Activated CD4-positive, alpha-beta T cell treated with anti-CD3 and anti-CD28 coated beads, Interleukin-2, Interleukin-6, amounts not matched to agents 100 ng/mL and 50 ng/mL, durations not matched to agents 16 hours and 8 hours (primary cell): Measurements from ENCODE around the gene EXD1.
"Not testable (repeated sequence)": the region's sequence is repeated elsewhere in the genome, so short reads cannot be mapped to it uniquely, and the experiment has no call there.

Experiments
- DNase-seq: peaks from one replicate; pipeline ENCODE4 v3.0.0-alpha.2; 2020

The EXD1 gene, protein sequence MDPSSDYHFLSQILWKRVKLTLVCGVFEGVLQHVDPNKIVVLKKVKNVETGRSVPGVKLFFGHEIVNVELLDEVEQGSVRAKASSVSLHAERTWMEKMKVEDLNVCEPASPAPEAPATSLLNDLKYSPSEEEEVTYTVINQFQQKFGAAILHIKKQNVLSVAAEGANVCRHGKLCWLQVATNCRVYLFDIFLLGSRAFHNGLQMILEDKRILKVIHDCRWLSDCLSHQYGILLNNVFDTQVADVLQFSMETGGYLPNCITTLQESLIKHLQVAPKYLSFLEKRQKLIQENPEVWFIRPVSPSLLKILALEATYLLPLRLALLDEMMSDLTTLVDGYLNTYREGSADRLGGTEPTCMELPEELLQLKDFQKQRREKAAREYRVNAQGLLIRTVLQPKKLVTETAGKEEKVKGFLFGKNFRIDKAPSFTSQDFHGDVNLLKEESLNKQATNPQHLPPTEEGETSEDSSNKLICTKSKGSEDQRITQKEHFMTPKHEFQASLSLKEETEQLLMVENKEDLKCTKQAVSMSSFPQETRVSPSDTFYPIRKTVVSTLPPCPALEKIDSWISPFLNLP

DNA sequence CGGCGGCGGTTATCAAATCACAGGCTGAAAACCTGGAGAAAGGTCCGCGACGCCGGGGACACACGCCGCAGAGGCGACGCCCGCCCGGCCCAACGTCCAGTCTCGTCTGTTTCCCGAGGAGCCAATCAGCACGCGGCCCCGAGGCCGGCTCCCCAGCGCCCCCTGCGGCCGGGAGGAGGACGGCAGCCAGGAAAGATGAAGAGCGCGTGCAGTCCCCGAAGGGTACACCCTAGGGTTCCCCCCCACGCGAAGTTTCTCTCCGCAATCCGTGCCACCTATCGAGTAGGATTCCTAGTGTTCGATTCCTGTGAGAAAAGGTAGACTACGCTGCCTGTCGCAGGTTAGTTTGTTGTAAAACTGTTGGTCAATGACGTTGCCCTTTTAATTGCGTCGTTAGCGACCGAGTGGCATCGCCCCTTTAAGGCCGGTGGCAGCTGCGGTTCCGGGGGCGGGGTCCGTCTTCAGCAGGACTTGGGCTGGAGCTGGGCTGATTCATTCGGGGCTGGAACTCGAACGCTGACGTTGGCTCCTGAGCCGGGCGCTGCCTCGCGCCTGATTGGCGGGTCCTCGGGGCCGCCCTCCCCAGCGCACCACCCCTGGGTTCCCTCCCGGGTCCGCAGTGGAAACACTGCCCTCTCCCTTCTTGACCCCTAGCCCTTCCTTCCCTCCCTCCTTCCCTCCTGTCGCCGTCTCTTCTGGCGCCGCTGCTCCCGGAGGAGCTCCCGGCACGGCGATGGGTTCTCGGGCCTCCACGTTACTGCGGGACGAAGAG is at the start of gene EXD1, which contains the start of gene CHP1:
EXD1 (minus strand) TSS at position 108 of the 772 bp plus-strand sequence. CDS start 4,182 bp downstream, outside the sequence.
CHP1 (plus strand) TSS at position 619 of the 772 bp plus-strand sequence; CDS start at position 734, 115 bp downstream.
- peak; percentile 98 for DNase-seq

DNA sequence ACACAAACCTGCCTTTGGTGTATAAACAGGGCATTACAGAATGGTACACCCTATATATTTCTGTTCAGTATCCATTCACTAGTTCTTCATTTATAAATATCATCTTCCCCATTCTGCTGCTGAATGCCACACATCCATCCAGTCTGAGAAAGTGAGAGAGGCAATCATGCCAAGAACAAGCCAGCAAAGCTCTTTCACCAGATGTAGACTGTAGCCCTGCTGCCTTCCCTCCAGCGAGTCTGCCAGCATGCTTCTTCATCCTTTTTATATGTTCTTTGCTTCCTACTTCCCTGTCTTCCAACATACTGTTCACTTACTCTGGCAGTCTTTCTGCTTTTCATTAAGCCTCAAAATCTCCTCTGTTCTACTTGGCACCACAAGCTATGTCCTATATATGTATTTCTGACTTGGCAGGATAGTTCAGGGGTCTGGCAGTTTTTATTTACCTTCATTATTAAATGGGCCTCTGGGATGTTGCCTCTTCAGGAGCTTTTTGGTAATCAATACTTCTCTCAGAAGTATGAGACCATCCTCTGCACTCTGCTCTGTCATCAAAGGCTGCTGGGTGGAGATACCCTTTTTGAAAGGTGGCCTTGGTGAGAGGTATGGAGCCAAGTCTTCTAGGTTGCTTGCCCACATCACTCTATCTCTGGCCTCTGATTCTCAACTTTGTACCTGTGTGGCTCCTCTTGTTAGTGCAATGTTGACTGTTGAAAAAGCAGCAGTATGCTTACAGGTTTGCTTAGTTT is 49.2 kb upstream of the EXD1 start:
- no peak for DNase-seq

- no peak for DNase-seq
Measured at GRCh38 chr15:41278319-41278718, 47.8 kb upstream of the EXD1 start.

GRCh38 chr15:41276831-41277230 is 46.3 kb upstream of the EXD1 start:
- DNase-seq = no peak

DNA sequence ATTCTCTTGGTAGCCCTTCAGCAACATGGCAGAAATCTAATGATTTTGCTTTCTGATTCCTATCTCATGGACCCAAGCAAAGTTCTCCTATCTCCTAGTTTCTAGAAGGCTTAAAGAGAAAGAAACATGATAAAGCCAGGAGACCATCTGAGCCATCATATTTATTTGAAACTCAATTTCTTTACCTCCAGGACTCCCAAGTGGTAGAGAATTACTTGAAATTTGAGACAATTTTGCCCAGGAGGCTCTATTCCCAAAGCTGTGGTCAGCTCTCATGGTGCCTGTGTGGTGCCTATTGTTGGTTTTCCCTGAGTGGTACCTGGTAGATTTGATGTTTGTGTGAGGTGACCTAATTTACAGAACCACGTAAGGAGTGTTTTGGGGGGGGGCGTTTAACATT is 39.3 kb upstream of the EXD1 start:
- no peak for DNase-seq

GRCh38 chr15:41263891-41264351 is 33.4 kb upstream of the EXD1 start:
- no peak for DNase-seq

DNA sequence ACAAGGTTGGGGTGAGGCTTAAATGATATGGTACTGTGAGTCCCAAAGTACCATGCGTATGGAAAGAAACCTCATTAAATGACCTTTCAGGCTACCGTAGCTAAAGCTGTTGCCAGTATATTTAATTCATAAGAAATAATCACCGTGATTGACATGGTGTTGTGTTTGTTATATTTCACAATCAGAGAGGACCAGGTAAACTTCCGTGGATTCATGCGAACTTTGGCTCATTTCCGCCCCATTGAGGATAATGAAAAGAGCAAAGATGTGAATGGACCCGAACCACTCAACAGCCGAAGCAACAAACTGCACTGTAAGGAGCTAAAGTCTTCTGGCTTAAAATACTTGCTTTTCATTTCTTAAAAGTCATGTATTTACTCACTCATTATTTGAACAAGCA is 32.0 kb upstream of the EXD1 start:
- DNase-seq = no peak

DNA sequence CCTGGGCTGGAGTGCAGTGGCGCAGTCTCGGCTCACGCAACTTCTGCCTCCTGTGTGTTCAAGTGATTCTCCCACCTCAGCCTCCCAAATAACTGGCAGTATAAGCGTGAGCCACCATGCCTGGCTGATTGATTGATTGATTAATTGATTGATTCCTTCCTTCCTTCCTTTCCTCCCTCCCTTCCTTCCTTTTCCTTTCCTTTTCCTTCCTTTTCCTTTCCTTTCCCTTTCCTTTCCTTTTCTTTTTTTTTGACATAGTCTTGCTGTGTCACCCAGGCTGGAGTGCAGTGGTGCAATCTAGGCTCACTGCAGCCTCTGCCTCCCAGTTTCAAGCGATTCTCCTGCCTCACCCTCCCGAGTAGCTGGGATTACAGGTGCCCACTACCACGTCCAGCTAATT is 30.4 kb upstream of the EXD1 start:
- DNase-seq = not testable (repeated sequence)

DNA sequence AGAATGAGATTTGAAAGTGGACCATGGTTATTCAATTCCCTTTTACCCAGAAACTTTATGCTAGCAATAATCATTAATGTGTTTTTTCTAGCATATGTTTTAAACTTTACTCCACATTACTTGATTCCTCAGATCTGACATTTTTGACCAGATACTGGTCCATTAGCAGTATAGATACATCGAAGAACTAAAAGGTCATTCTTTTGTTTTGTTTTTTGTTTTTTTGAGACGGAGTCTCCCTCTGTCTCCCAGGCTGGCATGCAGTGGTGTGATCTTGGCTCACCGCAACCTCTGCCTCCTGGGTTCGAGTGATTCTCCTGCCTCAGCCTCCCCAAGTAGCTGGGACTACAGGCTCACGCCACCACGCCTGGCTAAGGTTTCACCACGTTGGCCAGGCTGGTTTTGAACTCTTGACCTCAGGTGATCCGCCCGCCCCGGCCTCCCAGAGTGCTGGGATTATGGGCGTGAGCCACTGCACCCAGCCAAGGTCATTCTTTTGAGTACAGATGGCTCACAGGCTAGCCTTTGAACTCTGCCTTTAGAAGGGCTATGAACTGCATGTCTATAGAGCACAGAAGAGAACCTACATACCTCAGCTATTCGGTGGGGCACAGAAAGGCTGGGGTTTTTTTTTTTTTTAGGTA is 29.1 kb upstream of the EXD1 start:
- no peak for DNase-seq

GRCh38 chr15:41258750-41259471 is 28.4 kb upstream of the EXD1 start:
- no peak for DNase-seq

DNA sequence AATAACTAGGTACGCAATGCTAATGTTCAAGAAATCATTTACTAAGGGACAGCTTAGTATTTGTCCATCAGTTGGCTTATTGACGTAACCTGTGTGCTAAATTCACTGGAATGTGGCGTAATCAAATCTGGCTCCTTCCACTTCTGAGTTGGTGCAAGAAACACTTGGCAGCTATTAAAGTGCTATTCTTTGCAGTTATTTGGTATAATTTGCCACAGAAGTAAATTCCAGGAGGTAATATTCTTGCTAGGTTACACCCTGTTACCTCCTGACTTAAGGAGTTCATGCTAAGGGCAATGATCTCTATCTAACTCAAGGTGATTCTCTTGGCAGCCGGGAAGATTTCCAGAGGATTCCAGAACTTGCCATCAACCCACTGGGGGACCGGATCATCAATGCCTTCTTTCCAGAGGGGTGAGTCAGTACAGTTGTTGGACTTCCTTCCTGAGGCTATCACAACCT is 26.1 kb upstream of the EXD1 start:
- DNase-seq = no peak

GRCh38 chr15:41256103-41256502 is 25.5 kb upstream of the EXD1 start:
- DNase-seq = no peak

DNA sequence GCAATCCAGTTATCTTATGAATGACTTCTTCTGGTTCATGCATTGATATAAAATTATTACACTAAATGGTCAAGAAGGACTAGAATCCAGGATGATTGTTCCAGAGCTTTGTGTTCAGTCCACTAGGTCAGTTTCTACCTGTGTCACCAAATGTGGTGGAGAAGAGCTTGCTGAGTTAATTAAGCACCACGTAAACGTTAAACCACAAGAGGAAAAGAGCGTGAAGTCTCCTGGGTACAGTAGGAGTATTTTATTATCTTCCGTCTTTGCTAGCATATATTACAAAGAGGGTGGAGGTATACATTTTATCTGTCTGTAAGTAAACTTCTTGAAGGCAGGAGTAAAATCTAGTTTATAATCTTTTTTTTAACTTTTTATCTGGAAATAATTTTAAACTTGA is 24.0 kb upstream of the EXD1 start:
- no peak for DNase-seq

DNA sequence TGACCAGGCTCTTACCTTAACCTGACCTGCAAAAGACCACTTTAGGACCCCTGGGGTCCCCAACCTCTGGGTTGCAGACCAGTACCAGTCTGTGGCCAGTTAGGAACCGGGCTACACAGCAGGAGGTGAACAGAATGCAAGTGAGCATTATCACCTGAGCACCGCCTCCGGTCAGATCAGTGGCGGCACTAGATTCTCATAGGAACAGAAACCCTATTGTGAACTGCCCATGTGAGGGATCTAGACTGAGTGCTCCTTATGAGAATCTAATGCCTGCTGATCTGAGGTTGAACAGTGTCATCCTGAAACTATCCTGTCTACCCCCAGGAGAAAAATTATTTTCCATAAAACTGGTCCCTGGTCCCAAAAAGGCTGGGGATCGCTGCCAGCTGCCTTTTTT is 20.9 kb upstream of the EXD1 start:
- DNase-seq = no peak

GRCh38 chr15:41250745-41251144 is 20.2 kb upstream of the EXD1 start:
- not testable (repeated sequence) for DNase-seq

GRCh38 chr15:41241221-41241964 is 10.8 kb upstream of the EXD1 start:
- no peak for DNase-seq

DNA sequence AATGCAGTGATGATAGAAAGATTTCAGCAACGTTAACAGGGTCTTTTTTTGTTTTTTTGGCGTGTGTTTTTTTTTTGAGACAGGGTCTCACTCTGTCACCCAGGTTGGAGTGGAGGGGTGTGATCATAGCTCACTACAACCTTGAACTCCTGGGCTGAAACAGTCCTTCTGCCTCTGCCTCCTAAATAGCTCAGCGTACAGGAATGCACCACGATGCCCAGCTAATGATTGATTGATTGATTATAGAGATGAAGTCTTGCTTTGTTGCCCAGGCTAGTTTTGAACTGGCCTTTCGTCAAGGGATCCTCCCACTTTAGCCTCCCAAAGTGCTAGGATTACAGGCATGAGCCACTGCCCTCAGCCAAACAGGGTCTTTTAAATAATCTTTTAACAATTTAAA is 7.5 kb upstream of the EXD1 start:
- DNase-seq = no peak

GRCh38 chr15:41235929-41236328 is 5.4 kb upstream of the EXD1 start:
- no peak for DNase-seq

GRCh38 chr15:41235228-41235627 is 4.7 kb upstream of the EXD1 start:
- DNase-seq = not testable (repeated sequence)

GRCh38 chr15:41233367-41233771 is 2.8 kb upstream of the EXD1 start:
- DNase-seq = no peak
